HG02623 (cell line): ENCODE data around the gene FBXO5.
A peak's percentile ranks its signal among the peaks of the same experiment; 100 is the strongest.

Experiments used
- ATAC-seq: cut with Tn5 transposase; IDR thresholded peaks from one replicate; pipeline ENCODE4 v1.9.1; 2021; ENCODE audit warnings: moderate library complexity; ENCODE audit not compliant: unreplicated experiment

The FBXO5 gene

DNA sequence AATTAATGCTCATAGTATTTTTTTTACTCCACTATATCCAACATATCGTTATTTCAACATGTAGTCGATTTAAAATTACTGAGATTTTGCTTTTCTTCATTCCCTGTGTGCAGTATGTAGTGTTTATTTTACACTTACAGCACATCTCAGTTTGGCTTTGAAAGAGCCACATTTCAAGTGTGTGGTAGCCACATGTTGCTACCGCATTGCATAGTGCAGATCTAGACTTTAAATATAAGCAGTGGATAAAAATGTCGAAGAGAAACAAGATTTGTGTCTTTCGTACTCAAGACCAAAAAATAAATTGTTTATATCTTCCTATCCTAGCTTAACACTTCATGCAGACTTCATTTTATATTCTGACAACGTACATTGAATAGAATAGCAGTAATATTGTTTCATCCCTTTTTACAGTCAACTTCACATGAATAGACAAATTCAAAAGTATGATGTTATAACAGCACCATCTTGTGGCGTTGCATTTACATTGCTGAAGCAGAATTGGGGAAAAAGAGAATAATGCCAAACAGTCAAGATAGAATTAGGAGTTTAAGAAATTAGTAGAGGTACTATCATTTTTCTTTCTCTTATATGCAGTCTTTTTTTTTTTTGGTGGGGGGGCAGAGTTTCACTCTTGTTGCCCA, 29.9 kb downstream of the FBXO5 start:
- no peak for ATAC-seq

DNA sequence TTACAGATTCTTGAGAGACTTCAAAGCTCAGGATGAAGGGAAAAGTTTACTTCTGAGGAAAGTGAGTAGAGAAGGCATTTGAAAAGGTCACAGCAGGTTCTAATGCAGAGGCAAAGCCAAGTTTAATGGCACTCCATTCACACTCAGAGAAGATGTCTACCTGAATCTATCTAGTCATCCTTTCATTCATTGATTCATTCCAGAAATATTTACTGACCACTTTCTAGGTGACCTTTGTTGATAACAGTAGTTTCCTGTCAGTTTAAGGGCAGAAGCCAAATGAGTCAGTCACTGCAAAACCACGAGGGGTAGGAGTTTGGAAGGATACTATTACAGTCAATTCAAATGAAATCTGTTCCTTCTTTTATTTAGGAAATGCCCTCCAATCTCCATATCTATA, 30.8 kb downstream of the FBXO5 start:
- no peak for ATAC-seq

DNA sequence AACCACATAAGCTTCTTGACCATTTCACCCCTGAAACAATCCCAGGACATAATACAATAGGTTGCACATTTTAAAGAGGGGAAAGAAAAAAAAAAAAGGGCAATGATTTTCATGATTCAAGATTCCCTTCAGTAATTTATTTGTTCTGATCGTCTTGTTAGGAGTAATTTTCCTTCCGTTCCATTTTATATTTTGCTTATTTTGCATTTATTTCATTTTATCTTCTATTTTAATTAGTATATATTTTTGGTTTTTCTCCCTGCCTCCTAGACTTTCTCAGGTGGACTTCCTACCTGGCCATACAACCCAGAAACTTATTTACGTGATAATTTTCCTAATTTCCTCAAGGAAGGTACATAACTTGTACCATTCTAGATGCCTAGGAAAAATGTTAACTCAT, 32.6 kb downstream of the FBXO5 start:
- ATAC-seq: no peak

DNA sequence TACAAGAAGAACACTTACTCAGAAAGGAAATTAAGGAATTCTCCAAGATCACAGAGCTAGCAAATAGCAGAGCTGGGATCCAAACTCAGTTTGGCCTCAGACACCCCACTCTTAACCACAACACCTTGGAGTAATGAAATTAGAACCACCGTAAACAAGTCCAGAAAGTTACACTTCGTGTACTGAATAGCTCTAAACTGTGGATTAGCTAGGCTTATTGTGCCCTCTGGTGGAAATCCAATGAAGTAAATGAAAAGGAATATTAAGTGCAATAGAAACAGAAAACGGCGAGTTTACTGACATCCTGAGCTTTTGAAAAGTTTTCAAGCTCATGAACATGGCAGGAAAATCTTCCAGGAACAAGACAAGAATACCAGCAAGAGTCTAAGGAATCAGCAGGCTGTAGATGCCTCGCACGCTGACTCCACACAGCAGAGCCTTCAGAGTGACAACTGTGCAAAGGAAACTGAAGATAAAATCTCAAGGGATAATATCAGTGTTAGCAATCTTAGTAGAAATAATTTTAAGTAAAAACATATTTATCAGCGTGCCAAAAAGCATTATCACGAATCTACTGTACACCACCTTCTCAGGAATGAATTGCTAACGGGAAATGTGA, 34.6 kb downstream of the FBXO5 start:
- peak; percentile 84 for ATAC-seq

DNA sequence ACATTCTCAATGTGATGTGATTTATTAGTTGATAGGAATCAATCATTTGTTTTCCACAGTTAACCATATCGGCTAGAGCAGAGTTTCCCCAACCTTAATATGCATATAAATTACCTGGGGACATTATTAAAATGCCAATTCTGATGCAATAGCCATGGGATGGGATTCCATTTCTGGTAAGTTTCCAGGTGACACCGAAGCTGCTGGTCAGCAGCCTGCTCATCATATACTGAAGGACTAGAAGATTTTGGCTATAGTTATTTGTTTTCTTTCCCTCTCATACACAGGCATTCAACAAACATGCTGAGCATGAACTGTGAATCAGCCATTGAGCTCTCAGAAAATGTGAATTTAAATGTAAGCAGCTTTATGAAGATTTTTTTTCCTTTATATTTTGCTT, 35.8 kb downstream of the FBXO5 start:
- ATAC-seq: no peak

DNA sequence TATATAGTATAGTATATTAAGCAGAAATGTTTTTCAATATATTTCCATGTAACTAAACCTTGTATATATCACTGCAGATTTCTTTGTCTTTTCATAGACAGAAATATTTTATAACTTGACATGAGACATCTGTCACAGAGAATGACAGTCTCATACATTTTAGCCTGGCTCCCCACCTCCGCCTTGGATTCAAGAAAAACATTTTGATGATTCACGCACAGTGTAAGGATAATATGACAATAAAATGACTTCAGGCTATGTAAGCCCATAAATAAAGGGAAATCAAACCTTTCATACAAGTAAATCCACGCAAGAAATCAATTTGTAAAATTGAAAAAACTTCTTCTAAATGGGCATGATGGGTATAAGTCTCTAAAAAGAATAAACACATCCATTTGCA, 36.4 kb downstream of the FBXO5 start:
- ATAC-seq: no peak

DNA sequence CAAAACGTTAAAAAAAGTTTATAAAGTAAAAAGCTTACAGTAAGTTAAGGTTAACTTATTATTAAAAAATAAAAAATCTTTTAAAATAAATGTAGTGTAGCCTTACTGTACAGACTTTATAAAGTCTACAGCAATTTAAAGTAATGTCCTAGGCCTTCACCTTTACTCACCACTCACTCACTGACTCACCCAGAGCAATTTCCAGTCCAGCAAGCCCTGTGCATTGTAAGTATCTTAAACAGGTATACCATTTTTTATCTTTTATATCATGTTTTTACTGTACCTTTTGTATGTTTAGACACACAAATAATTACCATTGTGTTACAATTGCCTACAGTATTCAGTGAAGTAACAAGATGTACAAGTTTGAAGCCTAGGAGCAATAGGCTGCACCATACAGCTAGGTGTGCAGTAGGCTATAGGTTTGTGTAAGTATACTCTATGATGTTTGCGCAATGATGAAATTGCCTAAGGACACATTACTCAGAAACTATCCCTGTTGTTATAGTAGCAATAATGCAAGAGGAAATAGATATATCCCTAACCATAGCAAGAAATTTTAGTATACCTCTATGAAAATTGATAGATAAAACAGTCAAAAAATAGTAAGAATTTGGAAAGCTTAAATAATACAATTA, 39.5 kb downstream of the FBXO5 start:
- ATAC-seq: no peak

DNA sequence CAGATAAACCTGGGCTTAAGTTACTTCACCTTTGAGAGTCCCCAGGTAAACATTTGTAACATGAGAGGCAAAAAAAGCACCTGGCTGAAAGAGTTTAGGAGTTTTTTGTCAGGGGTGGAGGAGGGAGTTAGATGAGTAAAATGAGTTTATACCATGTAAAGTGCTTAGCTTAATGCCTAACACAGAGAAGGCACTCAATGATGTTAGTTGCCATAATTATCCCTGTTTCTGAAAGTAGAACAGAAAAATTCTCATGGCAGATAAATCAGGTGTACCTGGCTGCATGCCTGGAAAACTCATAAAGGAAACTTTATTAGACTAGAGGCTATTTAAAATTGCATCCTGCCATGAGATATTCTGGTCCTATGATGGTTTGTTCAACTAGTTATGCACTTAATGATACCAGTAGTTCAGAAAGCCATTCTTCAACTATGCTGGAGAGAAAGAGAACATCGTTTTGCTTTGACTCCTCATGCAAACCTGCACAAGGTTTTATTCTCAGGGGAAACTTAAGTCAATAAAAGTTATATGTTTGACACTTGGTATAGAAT, 40.4 kb downstream of the FBXO5 start:
- no peak for ATAC-seq

DNA sequence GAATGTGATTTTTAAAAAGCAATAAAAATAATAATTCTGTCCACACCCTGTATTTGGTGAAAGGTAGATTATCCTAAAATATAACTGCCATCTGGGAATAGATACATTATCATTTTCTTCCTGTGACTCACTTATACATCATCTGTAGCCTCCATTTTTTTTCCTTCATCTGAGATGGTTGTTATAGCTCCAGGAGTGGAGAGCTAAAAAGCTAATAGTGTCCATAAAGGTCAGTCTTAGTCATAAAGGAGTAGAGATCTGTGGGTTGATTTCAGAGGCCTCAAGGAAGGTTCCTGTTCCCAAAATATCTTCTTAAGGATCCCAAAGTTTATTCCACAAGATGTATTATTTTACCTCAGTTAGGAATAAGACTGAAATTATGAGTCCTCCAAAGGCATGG, 41.1 kb downstream of the FBXO5 start:
- no peak for ATAC-seq

DNA sequence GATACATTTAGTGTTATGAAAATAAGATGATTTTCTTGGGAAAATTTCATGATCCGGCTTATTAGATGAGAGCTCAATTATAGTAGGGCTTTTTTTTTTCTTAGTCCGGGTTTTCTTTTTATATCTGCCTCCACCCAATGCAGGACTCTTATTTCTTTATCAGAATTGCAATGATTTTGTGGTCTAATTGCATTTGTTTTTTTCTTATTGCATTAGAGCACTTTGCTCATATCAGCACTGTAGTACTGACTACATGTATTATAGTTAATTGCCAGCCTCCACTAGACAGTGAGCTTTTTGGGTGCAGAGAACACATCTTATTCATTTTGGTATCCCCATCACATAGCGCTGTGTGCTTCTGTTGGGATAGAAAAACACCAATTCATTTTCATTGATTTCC, 50.0 kb downstream of the FBXO5 start:
- no peak for ATAC-seq

DNA sequence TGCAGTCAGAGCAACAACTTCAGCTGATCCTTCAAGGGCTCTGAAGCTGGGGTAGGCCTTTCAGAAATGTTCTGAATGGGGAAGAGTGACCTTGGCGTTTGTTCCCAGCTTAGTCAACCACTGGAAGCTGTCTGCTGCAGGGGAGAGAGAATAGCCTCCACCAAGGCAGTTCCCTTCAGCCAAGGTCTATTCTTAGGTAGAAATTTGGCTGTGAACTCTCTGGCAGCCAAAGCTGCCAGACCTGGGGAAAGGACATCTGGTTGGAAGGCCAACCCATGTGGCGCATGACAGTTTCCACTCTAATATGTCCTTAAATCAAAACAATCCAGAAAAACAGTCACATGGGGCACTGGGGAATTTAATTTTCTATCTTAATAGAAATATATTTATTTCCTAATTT, 60.1 kb downstream of the FBXO5 start:
- no peak for ATAC-seq
